ENCODE data around the gene WDFY4. TPM values are rescaled to one million over a fixed set of nuclear protein-coding genes. Genes with fewer than 3 reads are reported as not detected.

Gene WDFY4
- total RNA-seq, 2 donors from 2014 or later: not detected

GRCh38 chr10:48981310-48981907 lies 296.7 kb downstream of the WDFY4 start:
- H3K27me3 ChIP-seq (ENCODE audit: control insufficient read depth, insufficient read depth, low read length, poor library complexity, severe bottlenecking): no peaks in the 10 kb centered on the region
- no peaks in the 10 kb centered on the region for H3K9me3 ChIP-seq (ENCODE audit: control insufficient read depth, low read length)
- no peaks in the 10 kb centered on the region for H3K36me3 Mint-ChIP-seq (ENCODE audit: low read depth)
- no peaks in the 10 kb centered on the region for H3K4me1 ChIP-seq (ENCODE audit: control insufficient read depth, insufficient read depth, low read length)
- peak; percentile 95 for DNase-seq
- peak; percentile 95 for TF ChIP-seq CTCF (conservative IDR thresholded peaks at IDR 0.05)
- no peaks in the 10 kb centered on the region for H3K27me3 Mint-ChIP-seq (ENCODE audit: insufficient read depth)
- WGBS, 2 experiments (ENCODE audit: insufficient coverage in 1 of 2, insufficient read length in 1 of 2): 36 to 55% methylated on average over 2 to 12 of the region's 12 CpGs
- no peak overlapping the region for H3K9ac ChIP-seq (ENCODE audit: extremely low read depth, low read length, poor library complexity, severe bottlenecking)
- H3K27ac Mint-ChIP-seq: no peak overlapping the region
- no peaks in the 10 kb centered on the region for H3K9me3 Mint-ChIP-seq
- peaks cover 2% of the 10 kb centered on the region for H3K4me1 Mint-ChIP-seq
- H3K4me3 Mint-ChIP-seq: no peak overlapping the region
- H3K4me3 ChIP-seq (ENCODE audit: low read length): no peak overlapping the region
- no peaks in the 10 kb centered on the region for H3K36me3 ChIP-seq (ENCODE audit: control insufficient read depth, insufficient read depth, low read length)
- H3K27ac ChIP-seq (ENCODE audit: low read depth, low read length): no peak overlapping the region

GRCh38 chr10:48982584-48982983 lies 297.9 kb downstream of the WDFY4 start:
- no peaks in the 10 kb centered on the region for H3K27me3 Mint-ChIP-seq (ENCODE audit: insufficient read depth)
- no peak for TF ChIP-seq CTCF (conservative IDR thresholded peaks at IDR 0.05)
- no peaks in the 10 kb centered on the region for H3K9me3 ChIP-seq (ENCODE audit: control insufficient read depth, low read length)
- H3K9ac ChIP-seq (ENCODE audit: extremely low read depth, low read length, poor library complexity, severe bottlenecking): no peak overlapping the region
- WGBS, 2 experiments (ENCODE audit: insufficient coverage in 1 of 2, insufficient read length in 1 of 2): 90 to 96% methylated on average over 4 of the region's 5 CpGs
- H3K4me1 Mint-ChIP-seq: peaks cover 2% of the 10 kb centered on the region
- H3K27me3 ChIP-seq (ENCODE audit: control insufficient read depth, insufficient read depth, low read length, poor library complexity, severe bottlenecking): no peaks in the 10 kb centered on the region
- H3K27ac ChIP-seq (ENCODE audit: low read depth, low read length): no peak overlapping the region
- no peaks in the 10 kb centered on the region for H3K4me1 ChIP-seq (ENCODE audit: control insufficient read depth, insufficient read depth, low read length)
- H3K27ac Mint-ChIP-seq: no peak overlapping the region
- H3K4me3 Mint-ChIP-seq: no peak overlapping the region
- no peak for DNase-seq
- no peaks in the 10 kb centered on the region for H3K36me3 ChIP-seq (ENCODE audit: control insufficient read depth, insufficient read depth, low read length)
- no peak overlapping the region for H3K4me3 ChIP-seq (ENCODE audit: low read length)
- no peaks in the 10 kb centered on the region for H3K9me3 Mint-ChIP-seq
- H3K36me3 Mint-ChIP-seq (ENCODE audit: low read depth): no peaks in the 10 kb centered on the region

GRCh38 chr10:48983648-48984351 lies 299.1 kb downstream of the WDFY4 start:
- Histone ChIP-seq H3K27me3 (ENCODE audit: control insufficient read depth, insufficient read depth, low read length, poor library complexity, severe bottlenecking) (no peaks in the 10 kb centered on the region), H3K4me1 (ENCODE audit: control insufficient read depth, insufficient read depth, low read length) (no peaks in the 10 kb centered on the region), H3K27ac (ENCODE audit: low read depth, low read length) (no peak overlapping the region), H3K9me3 (ENCODE audit: control insufficient read depth, low read length) (no peaks in the 10 kb centered on the region), H3K9ac (ENCODE audit: extremely low read depth, low read length, poor library complexity, severe bottlenecking) (no peak overlapping the region), H3K4me3 (ENCODE audit: low read length) (no peak overlapping the region), H3K36me3 (ENCODE audit: control insufficient read depth, insufficient read depth, low read length) (no peaks in the 10 kb centered on the region)
- Mint-ChIP-seq H3K36me3 (ENCODE audit: low read depth) (no peaks in the 10 kb centered on the region), H3K9me3 (no peaks in the 10 kb centered on the region), H3K27me3 (ENCODE audit: insufficient read depth) (no peaks in the 10 kb centered on the region), H3K27ac (no peak overlapping the region), H3K4me1 (peaks cover 2% of the 10 kb centered on the region), H3K4me3 (no peak overlapping the region)
- WGBS, 2 experiments (ENCODE audit: insufficient coverage in 1 of 2, insufficient read length in 1 of 2): 85% methylated on average over 5 of the region's 5 CpGs; no CpG with 5 or more reads in 1 of the 2 experiments
- no peak for TF ChIP-seq CTCF (conservative IDR thresholded peaks at IDR 0.05)
- no peak for DNase-seq

Measured in endodermal cell (in vitro differentiated cells).